Keratinocyte (primary cell): ENCODE results near the gene TREH. TPM values are rescaled to one million over a fixed set of nuclear protein-coding genes. Genes with fewer than 3 reads are reported as not detected.

Experiments used
- DNase-seq: peaks from one replicate; pipeline ENCODE4 v3.0.0-alpha.2; 2011; ENCODE audit warnings: low read depth, missing footprints, low spot score
- FAIRE-seq: peaks from 2 replicates; lab custom pipeline; 2011; peaks lifted over from hg19 to GRCh38; lab: Jason Lieb, UNC
- H2AFZ ChIP-seq: 2 replicates; pipeline ENCODE4 v1.6.0; 2012; ENCODE audit warnings: low read length, control low read depth, inconsistent platforms; ENCODE audit not compliant: control insufficient read depth
- H3K27ac ChIP-seq: 2 replicates; pipeline ENCODE4 v1.5.1; 2011; ENCODE audit warnings: low read length; ENCODE audit not compliant: control insufficient read depth, insufficient read depth
- H3K27me3 ChIP-seq: 3 replicates; pipeline ENCODE4 v1.6.0; 2011; ENCODE audit warnings: low read length; ENCODE audit not compliant: control insufficient read depth, insufficient read depth; ENCODE audit errors: extremely low read depth
- H3K36me3 ChIP-seq, 2 experiments: 2 replicates in 1 of 2; 3 replicates in 1 of 2; pipeline ENCODE4 v1.5.1; 2011; ENCODE audit warnings: low read length in 2 of 2, mild to moderate bottlenecking in 1 of 2; ENCODE audit not compliant: control insufficient read depth in 2 of 2, insufficient read depth in 2 of 2; ENCODE audit errors: extremely low read depth in 1 of 2
- H3K4me1 ChIP-seq: 3 replicates; pipeline ENCODE4 v1.5.1; 2011; ENCODE audit warnings: low read length; ENCODE audit not compliant: control insufficient read depth, insufficient read depth; ENCODE audit errors: extremely low read depth
- H3K4me2 ChIP-seq: 3 replicates; pipeline ENCODE4 v1.6.0; 2011; ENCODE audit warnings: low read depth, low read length; ENCODE audit not compliant: control insufficient read depth, insufficient read depth; ENCODE audit errors: extremely low read depth
- H3K4me3 ChIP-seq, 3 experiments: fragments of 200-600 bp in 1 of 3; sonication (generic) in 1 of 3; 2 replicates in 2 of 3; 3 replicates in 1 of 3; pipeline ENCODE4 v1.5.1; 2011 to 2016; ENCODE audit warnings: low read length in 3 of 3, mild to moderate bottlenecking in 3 of 3, control low read depth in 2 of 3, inconsistent platforms in 1 of 3, low read depth in 1 of 3, mixed read lengths in 1 of 3, mixed run types in 1 of 3, moderate library complexity in 1 of 3; ENCODE audit not compliant: control insufficient read depth in 2 of 3, insufficient read depth in 2 of 3; ENCODE audit errors: extremely low read depth in 1 of 3
- H3K79me2 ChIP-seq: 2 replicates; pipeline ENCODE4 v1.6.0; 2012; ENCODE audit warnings: low read length; ENCODE audit not compliant: control insufficient read depth, insufficient read depth
- H3K9ac ChIP-seq: 3 replicates; pipeline ENCODE4 v1.6.0; 2011; ENCODE audit warnings: low read length; ENCODE audit not compliant: control insufficient read depth, insufficient read depth; ENCODE audit errors: extremely low read depth
- H3K9me1 ChIP-seq: 3 replicates; pipeline ENCODE4 v1.6.0; 2011; ENCODE audit warnings: low read length; ENCODE audit not compliant: control insufficient read depth, insufficient read depth; ENCODE audit errors: extremely low read depth
- H3K9me3 ChIP-seq: 2 replicates; pipeline ENCODE4 v1.5.1; 2012; ENCODE audit warnings: low read depth, low read length; ENCODE audit not compliant: control insufficient read depth
- H4K20me1 ChIP-seq: 3 replicates; pipeline ENCODE4 v1.6.0; 2011; ENCODE audit warnings: low read length; ENCODE audit not compliant: control insufficient read depth, insufficient read depth; ENCODE audit errors: extremely low read depth
- CTCF ChIP-seq, 3 experiments: IDR thresholded peaks in 1 of 3; conservative IDR thresholded peaks in 1 of 3; optimal IDR thresholded peaks in 1 of 3; 2 replicates in 2 of 3; 3 replicates in 1 of 3; pipeline versions ENCODE3 to v1.5.1; 2011; ENCODE audit warnings: low read length in 3 of 3, mild to moderate bottlenecking in 3 of 3, moderate library complexity in 2 of 3, control low read depth in 1 of 3, inconsistent platforms in 1 of 3; ENCODE audit not compliant: insufficient read depth in 2 of 3; ENCODE audit errors: extremely low read depth in 1 of 3
- EZH2 ChIP-seq: IDR thresholded peaks from one replicate; pipeline ENCODE4 v1.6.1; 2012; ENCODE audit warnings: inconsistent platforms, mild to moderate bottlenecking, low read length, moderate library complexity
- dilution Hi-C: fragments of 300-500 bp; cut with MboI; formaldehyde crosslinking; loops from one replicate; pipeline ENCODE4 v1.7.0; 2020; ENCODE audit warnings: low sequenced_read_pairs; ENCODE audit not compliant: extremely low pct_ligation_motif_present
- polyA plus RNA-seq, 5 experiments: library from polyadenylated mRNA; depleted of rRNA in 3 of 5; stranded (reverse) in 3 of 5; stranded (forward) in 1 of 5; unstranded in 1 of 5; fragments of >200 nt; gene quantifications; 1 replicate in 1 of 5; 2 replicates in 3 of 5; 3 replicates in 1 of 5; pipeline versions ENCODE4 v1.2.1 to v1.2.3, GENCODE V29; 2011 to 2012; ENCODE audit warnings: missing spikeins in 2 of 5, low read depth in 1 of 5, low replicate concordance in 1 of 5

Gene TREH
- polyA plus RNA-seq, 1 donor (not counting 4 experiments of a cell fraction or from before 2014, with no cell fraction given), result not detected

DNA sequence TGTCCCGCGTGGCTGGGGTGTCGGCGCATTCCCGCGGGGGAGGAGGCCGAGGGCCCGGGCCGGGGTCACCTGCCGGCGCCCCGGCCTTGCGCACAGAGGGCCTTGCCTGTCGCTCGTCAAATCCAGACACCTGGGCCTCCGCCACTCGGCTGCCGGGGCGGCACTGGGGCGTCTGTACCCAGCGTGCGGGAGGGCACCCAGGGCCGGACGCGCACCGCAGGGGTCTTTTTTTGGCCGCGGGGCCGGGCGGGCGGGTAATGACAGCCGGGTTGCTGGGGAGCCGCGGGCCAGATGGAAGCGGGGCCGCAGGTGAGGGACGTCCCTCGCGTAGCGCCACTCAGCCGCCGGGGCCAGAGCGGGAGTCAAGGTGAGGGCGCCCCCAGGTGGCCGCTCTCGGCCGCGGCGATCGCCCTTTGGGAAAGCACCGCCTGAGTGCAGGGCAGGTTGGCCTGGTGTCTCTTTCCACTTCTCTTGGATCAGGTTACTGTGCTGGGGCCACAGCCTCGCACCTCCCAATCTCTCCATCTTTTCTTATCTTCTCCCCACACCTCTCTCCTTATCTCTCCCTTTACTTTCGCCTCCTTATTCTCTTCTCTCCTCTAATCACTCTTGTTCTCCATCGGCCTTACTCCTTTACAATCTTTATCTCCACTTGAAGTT is 68.5 kb downstream of the TREH start:
- Histone ChIP-seq H3K79me2 (no peaks in the 10 kb centered on the region), H3K36me3 (peaks cover 0 to 3% of the 10 kb centered on the region in 2 experiments), H3K27me3 (no peaks in the 10 kb centered on the region), H3K4me2 (no peak overlapping the region), H3K9me1 (no peaks in the 10 kb centered on the region), H4K20me1 (no peaks in the 10 kb centered on the region), H3K9ac (no peak overlapping the region), H3K9me3 (no peaks in the 10 kb centered on the region), H3K27ac (no peak overlapping the region), H2AFZ (no peak overlapping the region), H3K4me1 (peaks cover 4% of the 10 kb centered on the region), H3K4me3 (no peak overlapping the region)
- dilution Hi-C loops, result no loop called here
- FAIRE-seq, result no peak
- no peak for TF ChIP-seq EZH2
- TF ChIP-seq CTCF (optimal IDR thresholded peaks at IDR 0.05 in 1 of 3, IDR thresholded peaks at IDR 0.05 in 1 of 3, conservative IDR thresholded peaks at IDR 0.05 in 1 of 3; ENCODE audit: extremely low read depth in 1 of 3, insufficient read depth in 2 of 3, low read length in 3 of 3), result peak; percentile 52 to 81 (median 73)
- DNase-seq, result no peak

- Histone ChIP-seq H3K4me2 (no peak overlapping the region), H3K9ac (no peak overlapping the region), H3K27ac (no peak overlapping the region), H3K36me3 (peaks cover 0 to 3% of the 10 kb centered on the region in 2 experiments), H3K27me3 (no peaks in the 10 kb centered on the region), H2AFZ (no peak overlapping the region), H3K9me3 (no peaks in the 10 kb centered on the region), H3K9me1 (no peaks in the 10 kb centered on the region), H3K4me1 (no peaks in the 10 kb centered on the region), H3K4me3 (no peak overlapping the region), H4K20me1 (no peaks in the 10 kb centered on the region), H3K79me2 (no peaks in the 10 kb centered on the region)
- TF ChIP-seq CTCF (optimal IDR thresholded peaks at IDR 0.05 in 1 of 3, IDR thresholded peaks at IDR 0.05 in 1 of 3, conservative IDR thresholded peaks at IDR 0.05 in 1 of 3; ENCODE audit: extremely low read depth in 1 of 3, insufficient read depth in 2 of 3, low read length in 3 of 3) (no peak), EZH2 (no peak)
- FAIRE-seq (no peak), DNase-seq (no peak)
- dilution Hi-C loops, result no loop called here
Measured at GRCh38 chr11:118610225-118610772, 69.2 kb downstream of the TREH start.
